Measurements from ENCODE around the gene CRTAP.
"Not testable (repeated sequence)": the region's sequence is repeated elsewhere in the genome, so short reads cannot be mapped to it uniquely, and the experiment has no call there.

The CRTAP gene

DNA sequence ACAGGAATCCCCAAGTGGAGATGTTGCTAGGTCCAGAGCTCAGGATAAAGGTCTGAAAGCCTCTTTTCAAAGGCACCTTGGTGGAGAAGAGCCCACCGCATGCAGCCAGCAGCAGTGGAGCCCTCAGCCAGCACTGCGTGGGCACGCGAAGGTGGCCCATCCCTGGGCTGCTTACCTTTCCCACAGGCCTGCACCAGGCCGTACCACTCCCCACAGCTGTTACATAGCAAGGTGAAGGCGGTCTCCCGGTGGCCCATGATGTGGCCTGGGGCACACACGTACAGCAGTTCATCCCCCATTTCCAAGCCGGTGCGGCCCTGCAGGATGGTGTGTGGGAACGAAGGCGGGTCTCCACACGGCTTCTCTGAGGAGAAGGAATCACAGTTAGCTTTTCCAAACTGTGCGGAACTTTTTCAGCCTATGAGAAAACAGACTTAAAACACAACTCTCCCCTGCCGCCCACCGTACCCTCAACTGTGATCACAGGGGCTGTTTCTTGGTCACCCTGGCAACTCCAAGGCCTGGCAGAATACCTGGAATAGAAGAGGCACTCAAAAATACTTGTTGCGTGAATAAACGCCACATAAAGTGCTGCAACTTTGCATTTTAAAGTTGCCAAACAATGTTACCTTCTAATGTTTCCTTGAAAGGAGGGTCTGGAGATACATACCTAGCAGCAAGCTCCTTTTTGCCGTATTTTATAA lies 61.0 kb downstream of the CRTAP start:
- no peak for DNase-seq (ENCODE audit: low spot score)

DNA sequence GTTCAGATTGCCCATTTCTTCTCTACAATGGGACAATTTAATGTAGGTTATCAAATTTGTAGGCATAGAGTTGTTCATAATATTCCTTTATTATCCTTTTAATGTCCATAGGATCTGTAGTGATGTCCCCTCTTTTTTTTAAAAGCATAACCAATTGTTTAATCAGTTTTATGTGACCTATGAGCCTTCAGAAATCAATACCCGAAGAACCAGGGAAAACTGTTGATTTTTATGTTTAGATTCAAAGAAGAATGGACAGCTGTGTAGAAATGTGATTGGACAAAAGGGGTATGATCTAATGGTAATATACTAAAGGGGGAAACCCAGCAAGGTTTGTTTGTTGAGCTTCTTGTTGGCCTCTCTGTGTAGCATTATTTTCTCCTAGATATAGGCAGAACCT lies 65.3 kb downstream of the CRTAP start:
- no peak for DNase-seq (ENCODE audit: low spot score)

DNA sequence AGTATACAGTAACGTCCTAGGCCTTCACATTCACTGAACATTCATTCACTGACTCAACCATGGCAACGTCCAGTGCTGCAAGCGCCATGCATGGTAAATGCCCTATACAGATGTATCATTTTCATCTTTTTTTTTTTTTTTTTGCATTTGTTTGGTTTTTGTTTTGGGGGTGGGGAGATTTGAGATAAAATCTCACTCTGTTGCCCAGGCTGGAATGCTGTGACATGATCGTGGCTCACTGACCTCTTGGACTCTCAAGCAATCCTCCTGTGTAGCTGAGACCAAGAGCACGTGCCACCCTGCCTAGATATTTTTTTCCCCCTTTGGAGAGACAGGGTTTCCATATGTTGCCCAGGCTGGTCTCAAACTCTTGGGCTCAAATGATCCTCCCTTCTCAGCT lies 67.4 kb downstream of the CRTAP start:
- no peak for DNase-seq (ENCODE audit: low spot score)

DNA sequence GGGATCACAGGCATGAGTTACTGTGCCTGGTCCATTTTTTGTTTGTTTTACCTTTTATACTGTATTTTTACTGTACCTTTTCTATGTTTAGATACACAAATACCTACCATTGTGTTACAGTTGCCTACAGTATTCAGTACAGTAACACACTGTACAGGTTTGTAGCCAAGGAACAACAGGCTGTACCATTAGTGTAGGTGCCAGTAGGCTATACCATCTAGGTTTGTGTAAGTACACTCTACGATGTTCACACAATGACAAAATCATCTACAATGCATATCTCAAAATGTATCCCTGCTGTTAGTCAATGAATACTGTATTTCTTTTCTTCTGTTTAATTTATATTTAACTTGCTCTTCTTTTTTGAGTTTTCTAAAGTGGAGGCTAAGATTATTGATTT lies 67.8 kb downstream of the CRTAP start:
- not testable (repeated sequence) for DNase-seq (ENCODE audit: low spot score)

DNA sequence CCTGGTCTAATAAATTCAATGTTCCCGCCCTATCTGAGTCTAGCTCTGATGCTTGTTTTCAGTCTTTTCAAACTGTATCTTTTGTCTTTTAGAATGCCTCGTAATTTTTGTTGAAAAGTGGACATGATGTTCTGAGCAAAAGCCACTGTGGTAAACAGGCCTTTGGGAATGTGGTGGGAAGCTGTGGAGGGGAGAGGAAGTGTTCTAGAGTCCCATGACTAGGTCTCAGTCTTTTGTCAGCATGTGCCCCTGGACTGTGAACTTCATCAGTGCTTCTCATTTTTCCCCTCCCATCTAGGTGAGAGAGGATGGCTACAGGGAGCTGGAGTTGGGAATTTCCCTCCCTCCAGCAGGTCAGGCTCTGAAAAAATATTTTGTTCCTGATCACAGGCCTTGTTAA lies 71.0 kb downstream of the CRTAP start:
- DNase-seq (ENCODE audit: low spot score): no peak

DNA sequence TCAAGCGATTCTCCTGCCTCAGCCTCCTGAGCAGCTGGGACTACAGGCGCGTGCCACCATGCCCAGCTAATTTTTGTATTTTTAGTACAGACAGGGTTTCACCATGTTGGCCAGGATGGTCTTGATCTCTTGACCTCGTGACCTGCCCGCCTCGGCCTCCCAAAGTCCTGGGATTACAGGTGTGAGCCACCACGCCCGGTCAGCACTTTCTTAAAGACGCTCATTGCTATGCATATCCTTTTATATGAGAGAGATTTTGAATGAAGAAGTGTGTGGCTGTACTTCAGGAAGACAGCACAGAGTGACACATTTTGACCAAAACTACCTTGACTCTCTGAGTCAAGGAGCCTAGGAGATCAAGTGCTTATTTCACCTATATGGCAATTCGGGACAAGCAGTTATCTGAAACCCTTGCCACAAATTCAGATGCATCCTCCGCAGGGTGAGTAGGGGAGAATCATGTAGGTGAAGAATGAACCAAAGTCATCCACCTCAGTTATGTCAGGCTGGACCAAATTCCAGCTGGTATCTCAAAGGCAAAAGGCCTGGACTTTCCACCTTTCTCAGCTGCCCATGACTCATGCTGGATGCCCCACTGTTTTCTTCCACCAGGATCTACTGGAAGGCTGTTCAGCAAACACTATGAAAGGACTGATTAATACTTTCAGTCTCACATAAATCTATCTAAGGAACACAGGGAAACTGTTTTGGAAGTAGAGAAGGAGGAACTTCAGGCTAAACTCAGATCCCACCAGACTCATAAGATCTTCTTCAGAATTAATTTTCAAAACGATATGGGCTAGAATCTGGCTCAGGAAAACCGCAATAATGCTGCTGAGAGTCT lies 72.9 kb downstream of the CRTAP start:
- no peak for DNase-seq (ENCODE audit: low spot score)

GRCh38 chr3:33187368-33187634 lies 73.5 kb downstream of the CRTAP start:
- DNase-seq (ENCODE audit: low spot score): no peak

GRCh38 chr3:33194303-33194702 lies 80.5 kb downstream of the CRTAP start:
- DNase-seq (ENCODE audit: low spot score): no peak

GRCh38 chr3:33196538-33196937 lies 82.7 kb downstream of the CRTAP start:
- DNase-seq (ENCODE audit: low spot score): no peak

Measured in CD4-positive, alpha-beta T cell treated with Interleukin-15 for 4 hours (primary cell).